Measurements from ENCODE around the gene DHX58.
A peak's percentile ranks its signal among the peaks of the same experiment; 100 is the strongest.

DHX58 gene

GRCh38 chr17:42104264-42104663 is 8.2 kb downstream of the DHX58 start (continued):
- TF ChIP-seq SCRT1 (tag by site-specific recombination; IDR thresholded peaks at IDR 0.05; ENCODE audit: borderline replicate concordance) (no peak), KLF8 (tag by site-specific recombination; IDR thresholded peaks at IDR 0.05) (no peak), ZNF785 (tag by site-specific recombination; IDR thresholded peaks at IDR 0.05) (no peak)

- Histone ChIP-seq H3K4me1 (ENCODE audit: control insufficient read depth, insufficient read depth, low read length) (peaks cover 4% of the 10 kb centered on the region; the same call in 1 of the 2 replicates), H3K27ac (ENCODE audit: extremely low read depth, low read depth, low read length) (no peak overlapping the region), H3K9me3 (ENCODE audit: control insufficient read depth, insufficient read depth, low read depth, low read length) (no peaks in the 10 kb centered on the region), H3K4me3 (ENCODE audit: low read depth, low read length) (no peak overlapping the region), H3K36me3 (ENCODE audit: control insufficient read depth in 2 of 2, insufficient read depth in 1 of 2, low read length in 2 of 2) (no peaks in the 10 kb centered on the region)
- TF ChIP-seq ZBTB11 (tag by site-specific recombination; conservative IDR thresholded peaks at IDR 0.05; ENCODE audit: low read depth) (no peak), ZNF837 (tag by site-specific recombination; IDR thresholded peaks at IDR 0.05) (no peak), ZNF580 (tag by site-specific recombination; IDR thresholded peaks at IDR 0.05) (no peak), ZNF133 (tag by site-specific recombination; IDR thresholded peaks at IDR 0.05) (no peak)
- ChIA-PET POLR2A (interaction anchor here (1.2 kb wide), 1 partner anchor 9 kb away, joined by 4 read pairs; the partner anchor contains the start of gene DHX58), CTCF (interaction anchor here (0.6 to 12.3 kb wide), 12 partner anchors 10 to 142 kb away, joined by 3 to 132 read pairs (median 4); partner anchors contain the start of genes DNAJC7 and NKIRAS2)
Measured at GRCh38 chr17:42103221-42103954, 9.1 kb downstream of the DHX58 start.

- no peaks in the 10 kb centered on the region; the same call in 1 of the 2 replicates for H3K4me1 ChIP-seq (ENCODE audit: control insufficient read depth, insufficient read depth, low read length)
- no peak overlapping the region for H3K4me3 ChIP-seq (ENCODE audit: low read depth, low read length)
- H3K9me3 ChIP-seq (ENCODE audit: control insufficient read depth, insufficient read depth, low read depth, low read length), result no peaks in the 10 kb centered on the region
- TF ChIP-seq ZBTB10 (tag by site-specific recombination; IDR thresholded peaks at IDR 0.05) (no peak), GLIS1 (tag by site-specific recombination; IDR thresholded peaks at IDR 0.05) (peak; percentile 31; the same call in 1 of the 2 replicates), ZNF654 (tag by site-specific recombination; IDR thresholded peaks at IDR 0.05; ENCODE audit: low read depth) (peak; percentile 71), ZNF580 (tag by site-specific recombination; IDR thresholded peaks at IDR 0.05) (peak; percentile 74; the same call in 1 of the 2 replicates), ZNF488 (tag by site-specific recombination; IDR thresholded peaks at IDR 0.05) (no peak), ZNF350 (tag by site-specific recombination; IDR thresholded peaks at IDR 0.05) (no peak), ZNF2 (tag by site-specific recombination; IDR thresholded peaks at IDR 0.05) (peak; percentile 46; the same call in 1 of the 2 replicates), CTCF (tag by site-specific recombination; IDR thresholded peaks at IDR 0.05) (peak; percentile 69), PATZ1 (tag by site-specific recombination; IDR thresholded peaks at IDR 0.05) (peak; percentile 36; the same call in 1 of the 2 replicates)
- H3K27ac ChIP-seq (ENCODE audit: extremely low read depth, low read depth, low read length), result no peak overlapping the region
- H3K36me3 ChIP-seq (ENCODE audit: control insufficient read depth in 2 of 2, insufficient read depth in 1 of 2, low read length in 2 of 2), result no peaks in the 10 kb centered on the region
- POLR2A ChIA-PET, result interaction anchor here (0.5 to 1.1 kb wide), 4 partner anchors 34 to 85 kb away, joined by 4 to 7 read pairs (median 4); no protein-coding TSS in a partner anchor
- CTCF ChIA-PET, result interaction anchor here (0.6 to 12.3 kb wide), 40 partner anchors 10 to 836 kb away, joined by 3 to 132 read pairs (median 4); partner anchors contain the start of genes DHX58, DNAJC7 and NKIRAS2
Measured at GRCh38 chr17:42101513-42102292, 10.8 kb downstream of the DHX58 start.
